Aorta (tissue), 5 donors: ENCODE measurements around the gene NACC2. TPM values are rescaled to one million over a fixed set of nuclear protein-coding genes. Genes with fewer than 3 reads are reported as not detected.
"Not testable (repeated sequence)": the region's sequence is repeated elsewhere in the genome, so short reads cannot be mapped to it uniquely, and the experiment has no call there.

Experiments used
- ATAC-seq: fragments of 200-7000 bp; cut with Tn5 transposase; one replicate; pipeline ENCODE4 v1.9.1; 2022; ENCODE audit warnings: moderate library complexity; ENCODE audit not compliant: low FRiP score
- DNase-seq, 2 donors: peaks; one replicate each; pipeline ENCODE4 v3.0.0-alpha.2; 2020
- H3K27ac ChIP-seq, 2 donors: one replicate each; pipeline ENCODE4 v1.5.1; 2013; ENCODE audit warnings: low read length in 2 of 2, mild to moderate bottlenecking in 2 of 2, moderate library complexity in 2 of 2, control low read depth in 1 of 2, inconsistent platforms in 1 of 2, low read depth in 1 of 2
- H3K27me3 ChIP-seq, 2 donors: one replicate each; pipeline ENCODE4 v1.6.1; 2013; ENCODE audit warnings: control low read depth in 1 of 2, low read length in 1 of 2, mild to moderate bottlenecking in 1 of 2, moderate library complexity in 1 of 2; ENCODE audit not compliant: insufficient read depth in 2 of 2, control insufficient read depth in 1 of 2
- H3K36me3 ChIP-seq, 2 donors: one replicate each; pipeline ENCODE4 v1.6.1; 2013; ENCODE audit warnings: control low read depth in 1 of 2, low read length in 1 of 2, mild to moderate bottlenecking in 1 of 2; ENCODE audit not compliant: insufficient read depth in 2 of 2, control insufficient read depth in 1 of 2
- H3K4me1 ChIP-seq, 2 donors: one replicate each; pipeline ENCODE4 v1.6.1; 2013; ENCODE audit warnings: low read length in 2 of 2, control low read depth in 1 of 2, mild to moderate bottlenecking in 1 of 2, moderate library complexity in 1 of 2; ENCODE audit not compliant: insufficient read depth in 2 of 2, control insufficient read depth in 1 of 2
- H3K4me3 ChIP-seq, 2 donors: one replicate each; pipeline ENCODE4 v1.5.1; 2013; ENCODE audit warnings: low read length in 2 of 2, control low read depth in 1 of 2, mild to moderate bottlenecking in 1 of 2
- H3K9me3 ChIP-seq: one replicate; pipeline ENCODE4 v1.6.1; 2013; ENCODE audit warnings: mild to moderate bottlenecking, low read length; ENCODE audit not compliant: control insufficient read depth
- WGBS, 2 donors: extraction: QIAGEN DNeasy Blood & Tissue Kit; methylation state at CpG; one replicate each; pipeline ENCODE4 v1.1.7; 2013; 5-methylcytosine and 5-hydroxymethylcytosine counted together
- intact Hi-C, 2 donors: fragments of 100-400 bp; cut with DNase I; formaldehyde crosslinking; loops; one replicate each; pipeline versions ENCODE4 v1.14.2 to v1.15.0; 2022
- polyA plus RNA-seq, 2 donors: library from polyadenylated mRNA; stranded (reverse); fragments of 200-250 nt; gene quantifications; one replicate each; pipeline ENCODE4 v1.2.3, GENCODE V29; 2013
- total RNA-seq, 2 donors: library from RNA; stranded (reverse); fragmentation: NEBNext Ultra II Directional; extraction: Animal tissue kit (Norgen Biotek cat#: 25700); gene quantifications; one replicate each; pipeline ENCODE4 v1.2.1, GENCODE V29; 2021
- donor health status: healthy with polysubstance abuse.
- donor health status: Bipolar disorder and iron deficiency.
- donor health status: DM: no; HTN: no; CAD: no.
- donor health status: DM: no; HTN: no; CAD: no.
- donor health status: DM: yes; HTN: yes; CAD: no.

NACC2 gene
- total and polyA plus RNA-seq, 4 donors: 10.5 to 61.0 (median 31.5) TPM

- DNase-seq: no peak
- no peaks in the 10 kb centered on the region for H3K9me3 ChIP-seq
- H3K27me3 ChIP-seq: no peaks in the 10 kb centered on the region
- no peak overlapping the region for H3K27ac ChIP-seq
- H3K36me3 ChIP-seq: no peaks in the 10 kb centered on the region
- WGBS, 2 donors: 84 to 87% methylated on average over 27 of the region's 27 CpGs
- H3K4me3 ChIP-seq: no peak overlapping the region
- no peaks in the 10 kb centered on the region for H3K4me1 ChIP-seq
- intact Hi-C loops: loop anchor here in 1 of 2 donors (1.0 to 2.0 kb wide), 2 partner anchors 14 to 18 kb away; partner anchors contain the start of gene NACC2
- no peak for ATAC-seq
Observed at GRCh38 chr9:136108648-136109266, 13.7 kb upstream of the NACC2 start.

GRCh38 chr9:136107953-136108647 lies 13.0 kb upstream of the NACC2 start:
- intact Hi-C loops: loop anchor here in 1 of 2 donors (2.0 kb wide), 1 partner anchor 13 kb away; the partner anchor contains the start of gene NACC2
- no peaks in the 10 kb centered on the region for H3K27me3 ChIP-seq
- ATAC-seq (no peak), DNase-seq (no peak)
- H3K27ac ChIP-seq: no peak overlapping the region
- no peaks in the 10 kb centered on the region for H3K9me3 ChIP-seq
- no peak overlapping the region for H3K4me3 ChIP-seq
- no peaks in the 10 kb centered on the region for H3K36me3 ChIP-seq
- WGBS, 2 donors: 92 to 98% methylated on average over 24 to 29 of the region's 29 CpGs
- H3K4me1 ChIP-seq: no peaks in the 10 kb centered on the region

GRCh38 chr9:136107155-136107952 lies 12.3 kb upstream of the NACC2 start:
- Histone ChIP-seq H3K27ac (no peak overlapping the region), H3K9me3 (no peaks in the 10 kb centered on the region), H3K4me3 (no peak overlapping the region), H3K4me1 (no peaks in the 10 kb centered on the region), H3K27me3 (no peaks in the 10 kb centered on the region), H3K36me3 (no peaks in the 10 kb centered on the region)
- intact Hi-C loops: no loop called here
- DNase-seq (no peak), ATAC-seq (no peak)
- WGBS, 2 donors: 85 to 86% methylated on average over 29 of the region's 29 CpGs

- no peaks in the 10 kb centered on the region for H3K27me3 ChIP-seq
- intact Hi-C loops: no loop called here
- WGBS, 2 donors: 31 to 35% methylated on average over 17 of the region's 17 CpGs
- H3K4me3 ChIP-seq: no peak overlapping the region
- ATAC-seq (no peak), DNase-seq (no peak)
- no peak overlapping the region for H3K27ac ChIP-seq
- H3K36me3 ChIP-seq: no peaks in the 10 kb centered on the region
- no peaks in the 10 kb centered on the region for H3K9me3 ChIP-seq
- H3K4me1 ChIP-seq: no peaks in the 10 kb centered on the region
Observed at GRCh38 chr9:136105398-136106135, 10.5 kb upstream of the NACC2 start.

GRCh38 chr9:136104916-136105315 lies 9.8 kb upstream of the NACC2 start:
- no peaks in the 10 kb centered on the region for H3K36me3 ChIP-seq
- DNase-seq: no peak
- no peak for ATAC-seq
- no peak overlapping the region for H3K4me3 ChIP-seq
- intact Hi-C loops: no loop called here
- no peaks in the 10 kb centered on the region for H3K9me3 ChIP-seq
- 80 to 85% methylated on average over 6 of the region's 6 CpGs for WGBS, 2 donors
- H3K27ac ChIP-seq: no peak overlapping the region
- H3K4me1 ChIP-seq: no peaks in the 10 kb centered on the region
- no peaks in the 10 kb centered on the region for H3K27me3 ChIP-seq

GRCh38 chr9:136104488-136104800 lies 9.4 kb upstream of the NACC2 start:
- Histone ChIP-seq H3K9me3 (no peaks in the 10 kb centered on the region), H3K4me3 (no peak overlapping the region), H3K27me3 (no peaks in the 10 kb centered on the region), H3K27ac (no peak overlapping the region), H3K36me3 (no peaks in the 10 kb centered on the region), H3K4me1 (no peaks in the 10 kb centered on the region)
- ATAC-seq (no peak), DNase-seq (no peak)
- 78 to 81% methylated on average over 1 of the region's 1 CpG for WGBS, 2 donors
- intact Hi-C loops: no loop called here

- ATAC-seq: no peak
- WGBS, 2 donors: 55 to 62% methylated on average over 31 to 34 of the region's 34 CpGs
- no peaks in the 10 kb centered on the region for H3K9me3 ChIP-seq
- no peak overlapping the region for H3K27ac ChIP-seq
- H3K4me1 ChIP-seq: no peaks in the 10 kb centered on the region
- no peaks in the 10 kb centered on the region for H3K27me3 ChIP-seq
- H3K4me3 ChIP-seq: no peak overlapping the region
- intact Hi-C loops: no loop called here
- no peaks in the 10 kb centered on the region for H3K36me3 ChIP-seq
- DNase-seq: no peak
Observed at GRCh38 chr9:136103651-136104487, 8.8 kb upstream of the NACC2 start.

- H3K27me3 ChIP-seq, H3K4me1 ChIP-seq, ATAC-seq, intact Hi-C loops, H3K4me3 ChIP-seq, H3K9me3 ChIP-seq, DNase-seq, H3K36me3 ChIP-seq, H3K27ac ChIP-seq: not testable (repeated sequence)
- WGBS, 2 donors: 85 to 90% methylated on average over 13 to 15 of the region's 27 CpGs
Observed at GRCh38 chr9:136101615-136102074, 6.6 kb upstream of the NACC2 start.
